Smooth muscle cell (in vitro differentiated cells): ENCODE measurements around the gene SCAPER. TPM values are rescaled to one million over a fixed set of nuclear protein-coding genes. Genes with fewer than 3 reads are reported as not detected.

Experiments used
- DNase-seq: peaks from one replicate; lab custom pipeline; 2025; ENCODE audit not compliant: unreplicated experiment; lab: John Stamatoyannopoulos, UW
- H2AFZ ChIP-seq: fragments of 200-600 bp; sonication (generic); 2 replicates; pipeline ENCODE4 v1.6.0; 2016; ENCODE audit warnings: antibody characterized with exemption, low read depth, mild to moderate bottlenecking
- H3F3A ChIP-seq: fragments of 200-600 bp; sonication (generic); 2 replicates; pipeline ENCODE4 v1.6.0; 2017; ENCODE audit warnings: antibody characterized with exemption, low read depth
- H3K27ac ChIP-seq: fragments of 200-600 bp; sonication (generic); 2 replicates; pipeline ENCODE4 v1.5.1; 2016; ENCODE audit warnings: low read depth, mild to moderate bottlenecking
- H3K27me3 ChIP-seq: fragments of 200-600 bp; sonication (generic); 2 replicates; pipeline ENCODE4 v1.6.1; 2016; ENCODE audit warnings: low read depth, mild to moderate bottlenecking
- H3K36me3 ChIP-seq: fragments of 200-600 bp; sonication (generic); 2 replicates; pipeline ENCODE4 v1.5.1; 2016; ENCODE audit warnings: low read depth
- H3K4me1 ChIP-seq: fragments of 200-600 bp; sonication (generic); 2 replicates; pipeline ENCODE4 v1.5.1; 2016; ENCODE audit warnings: low read depth
- H3K4me2 ChIP-seq: fragments of 200-600 bp; sonication (generic); 2 replicates; pipeline ENCODE4 v1.6.0; 2016; ENCODE audit warnings: mild to moderate bottlenecking
- H3K4me3 ChIP-seq: fragments of 200-600 bp; sonication (generic); 2 replicates; pipeline ENCODE4 v1.5.1; 2016; ENCODE audit warnings: mild to moderate bottlenecking
- H3K79me2 ChIP-seq: fragments of 200-600 bp; sonication (generic); 2 replicates; pipeline ENCODE4 v1.6.0; 2016; ENCODE audit warnings: low read depth, mild to moderate bottlenecking
- H3K9ac ChIP-seq: fragments of 200-600 bp; sonication (generic); 2 replicates; pipeline ENCODE4 v1.6.0; 2016; ENCODE audit warnings: low read depth
- H3K9me3 ChIP-seq: fragments of 200-600 bp; sonication (generic); replicated peaks from 2 replicates; pipeline ENCODE4 v1.5.1; 2016; ENCODE audit warnings: low read depth
- H4K20me1 ChIP-seq: fragments of 200-600 bp; sonication (generic); 2 replicates; pipeline ENCODE4 v1.6.0; 2016; ENCODE audit warnings: low read depth
- CTCF ChIP-seq: fragments of 200-600 bp; sonication (generic); IDR thresholded peaks from 2 replicates; pipeline ENCODE4 v1.5.1; 2017; ENCODE audit warnings: borderline replicate concordance, mild to moderate bottlenecking, antibody characterized with exemption; ENCODE audit not compliant: insufficient read depth, poor library complexity, severe bottlenecking
- WGBS: methylation state at CpG from one replicate; pipeline ENCODE4 v1.1.7; 2016; ENCODE audit warnings: low lambda C conversion rate; 5-methylcytosine and 5-hydroxymethylcytosine counted together
- polyA plus RNA-seq: library from polyadenylated mRNA; unstranded; fragments of >200 nt; fragmentation: Nextera tagmentation; extraction: Ambion mirVana; gene quantifications from 2 replicates; pipeline ENCODE4 v1.2.1, GENCODE V29; 2016
- total RNA-seq: library from RNA; depleted of rRNA; stranded (reverse); fragments of >200 nt; gene quantifications from 2 replicates; pipeline ENCODE4 v1.2.3, GENCODE V29; 2014

The SCAPER gene
- total and polyA plus RNA-seq, 2 experiments from 2014 or later: 6.6 to 34.3 TPM

GRCh38 chr15:76382987-76383728 is 522.0 kb downstream of the SCAPER start:
- WGBS: 98% methylated on average over 2 of the region's 2 CpGs
- Histone ChIP-seq H3K4me2 (no peak overlapping the region), H3K36me3 (no peaks in the 10 kb centered on the region), H3K9me3 (no peaks in the 10 kb centered on the region), H3K27ac (no peak overlapping the region), H3K79me2 (no peaks in the 10 kb centered on the region), H3K27me3 (no peaks in the 10 kb centered on the region), H2AFZ (no peak overlapping the region), H3K9ac (no peak overlapping the region), H3K4me3 (no peak overlapping the region), H4K20me1 (no peaks in the 10 kb centered on the region), H3F3A (no peaks in the 10 kb centered on the region), H3K4me1 (no peaks in the 10 kb centered on the region)
- DNase-seq: no peak
- no peak for TF ChIP-seq CTCF

DNA sequence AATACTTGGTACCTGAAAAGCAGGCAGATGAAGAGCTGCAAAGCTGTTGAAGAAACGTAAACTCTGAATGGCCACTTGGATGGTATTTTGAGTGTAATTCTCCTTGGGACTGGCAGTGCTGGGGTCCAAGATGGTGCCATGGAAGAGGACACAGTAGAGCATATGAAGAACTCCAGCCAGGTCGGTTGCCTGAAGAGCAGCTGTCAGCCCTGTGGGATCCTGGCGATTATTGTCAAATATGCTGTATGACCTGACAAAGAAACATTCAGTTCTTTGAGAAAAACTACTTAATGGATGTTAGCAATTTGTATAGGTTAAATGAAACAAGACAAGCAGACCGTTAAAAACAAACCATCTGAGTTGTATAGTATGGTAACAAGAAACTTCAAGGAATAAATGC is 523.8 kb downstream of the SCAPER start:
- no peak for DNase-seq
- no peaks in the 10 kb centered on the region for H3K9me3 ChIP-seq
- H3K9ac ChIP-seq: no peak overlapping the region
- no peak overlapping the region for H3K4me3 ChIP-seq
- H3F3A ChIP-seq: no peaks in the 10 kb centered on the region
- H4K20me1 ChIP-seq: no peaks in the 10 kb centered on the region
- no peak for TF ChIP-seq CTCF
- H3K4me1 ChIP-seq: no peaks in the 10 kb centered on the region
- H3K27ac ChIP-seq: no peak overlapping the region
- 96% methylated on average over 4 of the region's 4 CpGs for WGBS
- H3K79me2 ChIP-seq: no peaks in the 10 kb centered on the region
- no peaks in the 10 kb centered on the region for H3K36me3 ChIP-seq
- H3K27me3 ChIP-seq: no peaks in the 10 kb centered on the region
- no peak overlapping the region for H3K4me2 ChIP-seq
- H2AFZ ChIP-seq: no peak overlapping the region

DNA sequence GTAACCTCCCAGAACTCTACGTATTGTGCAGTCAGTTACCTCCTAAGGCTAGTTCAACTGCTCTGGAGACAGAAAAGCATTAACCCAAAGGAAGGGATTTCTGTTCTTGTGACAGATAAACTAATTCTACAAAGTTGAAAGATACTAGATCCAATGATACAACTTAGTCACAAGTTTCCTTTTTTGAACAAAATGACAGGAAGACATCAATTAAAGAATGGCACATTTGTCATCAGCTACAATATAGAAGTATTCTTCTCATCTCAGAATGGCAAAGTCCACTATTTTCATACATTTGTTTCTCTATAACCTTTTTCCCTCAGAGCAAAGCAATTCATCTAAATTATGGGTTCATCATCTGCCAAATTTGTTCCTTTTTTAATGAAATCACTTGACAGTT is 524.9 kb downstream of the SCAPER start:
- Histone ChIP-seq H3K27me3 (no peaks in the 10 kb centered on the region), H4K20me1 (no peaks in the 10 kb centered on the region), H3K36me3 (no peaks in the 10 kb centered on the region), H3K4me2 (no peak overlapping the region), H3K27ac (no peak overlapping the region), H2AFZ (no peak overlapping the region), H3K9me3 (no peaks in the 10 kb centered on the region), H3K4me3 (no peak overlapping the region), H3K79me2 (no peaks in the 10 kb centered on the region), H3K9ac (no peak overlapping the region), H3K4me1 (no peaks in the 10 kb centered on the region), H3F3A (no peaks in the 10 kb centered on the region)
- DNase-seq: no peak
- WGBS: 80% methylated on average over 1 of the region's 1 CpG
- TF ChIP-seq CTCF: no peak

DNA sequence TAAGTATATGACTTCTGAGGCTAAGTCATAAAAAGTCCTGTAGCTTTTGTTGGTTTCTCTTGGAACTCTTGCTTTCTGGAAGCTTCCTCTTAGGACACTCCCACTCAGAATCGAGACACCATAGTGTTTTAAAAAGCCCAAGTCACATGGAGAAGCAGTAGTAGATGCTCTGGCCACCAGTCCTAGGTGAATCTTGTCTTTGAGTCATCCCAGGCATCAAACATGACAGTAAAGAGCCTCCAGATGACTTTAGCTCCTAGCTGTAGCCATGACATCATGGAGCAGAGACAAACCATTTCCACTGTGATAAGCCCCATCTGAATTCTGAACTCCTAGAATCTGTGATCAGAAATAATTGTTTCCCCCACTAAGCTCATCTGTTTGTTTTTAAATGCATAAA is 526.4 kb downstream of the SCAPER start:
- no peak for DNase-seq
- Histone ChIP-seq H3K79me2 (no peaks in the 10 kb centered on the region), H3F3A (no peaks in the 10 kb centered on the region), H4K20me1 (no peaks in the 10 kb centered on the region), H3K27ac (no peak overlapping the region), H3K27me3 (no peaks in the 10 kb centered on the region), H3K9ac (no peak overlapping the region), H3K4me1 (no peaks in the 10 kb centered on the region), H3K36me3 (no peaks in the 10 kb centered on the region), H3K9me3 (no peaks in the 10 kb centered on the region), H2AFZ (no peak overlapping the region), H3K4me2 (no peak overlapping the region), H3K4me3 (no peak overlapping the region)
- TF ChIP-seq CTCF: no peak
- 94% methylated on average over 1 of the region's 1 CpG for WGBS
